Fibroblast of pulmonary artery (primary cell): ENCODE data around the gene MLH1.

Experiments used
- DNase-seq: peaks from one replicate; pipeline ENCODE4 v3.0.0-alpha.2; 2010; ENCODE audit warnings: low read depth
- H3K4me3 ChIP-seq: replicated peaks from 2 replicates; pipeline ENCODE4 v1.5.1; 2011; ENCODE audit warnings: low read depth, mild to moderate bottlenecking, control low read depth, low read length, moderate library complexity
- TF ChIP-seq, protein P1 (sequence below): IDR thresholded peaks from 2 replicates; pipeline ENCODE4 v1.5.1; 2011; ENCODE audit warnings: mild to moderate bottlenecking, control low read depth, low read length, inconsistent platforms; ENCODE audit errors: missing control alignments

MLH1 gene

DNA sequence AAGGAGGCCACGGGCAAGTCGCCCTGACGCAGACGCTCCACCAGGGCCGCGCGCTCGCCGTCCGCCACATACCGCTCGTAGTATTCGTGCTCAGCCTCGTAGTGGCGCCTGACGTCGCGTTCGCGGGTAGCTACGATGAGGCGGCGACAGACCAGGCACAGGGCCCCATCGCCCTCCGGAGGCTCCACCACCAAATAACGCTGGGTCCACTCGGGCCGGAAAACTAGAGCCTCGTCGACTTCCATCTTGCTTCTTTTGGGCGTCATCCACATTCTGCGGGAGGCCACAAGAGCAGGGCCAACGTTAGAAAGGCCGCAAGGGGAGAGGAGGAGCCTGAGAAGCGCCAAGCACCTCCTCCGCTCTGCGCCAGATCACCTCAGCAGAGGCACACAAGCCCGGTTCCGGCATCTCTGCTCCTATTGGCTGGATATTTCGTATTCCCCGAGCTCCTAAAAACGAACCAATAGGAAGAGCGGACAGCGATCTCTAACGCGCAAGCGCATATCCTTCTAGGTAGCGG, 452 bp upstream of the MLH1 start, which contains the start of gene EPM2AIP1:
Gene EPM2AIP1 (minus strand): TSS at position 326 of the 520 bp plus-strand sequence. CDS start 54 bp downstream, at position 272.
- H3K4me3 ChIP-seq, result peak within 1 kb of the TSS; percentile 90
- no peak for DNase-seq
- TF ChIP-seq, protein P1, sequence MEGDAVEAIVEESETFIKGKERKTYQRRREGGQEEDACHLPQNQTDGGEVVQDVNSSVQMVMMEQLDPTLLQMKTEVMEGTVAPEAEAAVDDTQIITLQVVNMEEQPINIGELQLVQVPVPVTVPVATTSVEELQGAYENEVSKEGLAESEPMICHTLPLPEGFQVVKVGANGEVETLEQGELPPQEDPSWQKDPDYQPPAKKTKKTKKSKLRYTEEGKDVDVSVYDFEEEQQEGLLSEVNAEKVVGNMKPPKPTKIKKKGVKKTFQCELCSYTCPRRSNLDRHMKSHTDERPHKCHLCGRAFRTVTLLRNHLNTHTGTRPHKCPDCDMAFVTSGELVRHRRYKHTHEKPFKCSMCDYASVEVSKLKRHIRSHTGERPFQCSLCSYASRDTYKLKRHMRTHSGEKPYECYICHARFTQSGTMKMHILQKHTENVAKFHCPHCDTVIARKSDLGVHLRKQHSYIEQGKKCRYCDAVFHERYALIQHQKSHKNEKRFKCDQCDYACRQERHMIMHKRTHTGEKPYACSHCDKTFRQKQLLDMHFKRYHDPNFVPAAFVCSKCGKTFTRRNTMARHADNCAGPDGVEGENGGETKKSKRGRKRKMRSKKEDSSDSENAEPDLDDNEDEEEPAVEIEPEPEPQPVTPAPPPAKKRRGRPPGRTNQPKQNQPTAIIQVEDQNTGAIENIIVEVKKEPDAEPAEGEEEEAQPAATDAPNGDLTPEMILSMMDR, result peak; percentile 6

DNA sequence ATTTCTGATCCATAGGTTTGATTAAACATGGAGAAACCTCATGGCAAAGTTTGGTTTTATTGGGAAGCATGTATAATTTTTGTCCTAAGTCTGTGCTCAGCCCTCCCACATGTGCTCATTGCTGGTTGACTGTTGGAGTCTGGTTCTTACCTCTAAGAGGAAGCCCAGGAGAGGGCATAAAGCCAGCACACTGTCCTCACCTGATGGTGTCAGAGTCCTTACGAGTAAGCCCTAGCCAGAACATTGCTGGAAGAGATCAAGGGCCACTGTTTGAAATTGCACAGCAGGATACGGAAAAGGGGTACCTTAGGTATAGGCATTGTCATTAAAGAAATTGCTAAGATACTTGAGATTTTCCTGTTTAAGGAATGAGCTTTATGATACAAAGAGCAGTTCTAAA, 21.3 kb downstream of the MLH1 start:
- no peak overlapping the region for H3K4me3 ChIP-seq
- TF ChIP-seq, protein P1, result no peak
- no peak for DNase-seq

DNA sequence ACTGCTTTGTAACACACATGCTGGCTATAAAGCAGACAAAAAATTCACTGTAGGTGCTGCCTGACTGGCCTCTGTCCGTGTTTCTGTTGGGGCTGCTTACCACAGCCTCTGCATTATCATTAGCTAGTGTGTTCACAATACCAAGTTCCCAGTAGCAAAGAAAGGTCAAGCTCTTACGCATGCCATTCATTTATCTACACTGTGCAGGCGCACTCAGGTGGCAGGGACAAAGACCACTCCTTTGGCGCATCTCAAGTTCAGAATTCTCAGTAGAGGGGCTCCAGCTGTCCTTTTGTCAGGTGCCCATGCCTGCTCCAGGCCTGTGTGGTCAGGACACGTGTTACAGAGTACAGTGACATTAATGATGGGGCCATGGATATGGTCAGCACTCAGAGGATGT, 22.3 kb downstream of the MLH1 start:
- no peak overlapping the region for H3K4me3 ChIP-seq
- no peak for DNase-seq
- TF ChIP-seq, protein P1, result no peak

DNA sequence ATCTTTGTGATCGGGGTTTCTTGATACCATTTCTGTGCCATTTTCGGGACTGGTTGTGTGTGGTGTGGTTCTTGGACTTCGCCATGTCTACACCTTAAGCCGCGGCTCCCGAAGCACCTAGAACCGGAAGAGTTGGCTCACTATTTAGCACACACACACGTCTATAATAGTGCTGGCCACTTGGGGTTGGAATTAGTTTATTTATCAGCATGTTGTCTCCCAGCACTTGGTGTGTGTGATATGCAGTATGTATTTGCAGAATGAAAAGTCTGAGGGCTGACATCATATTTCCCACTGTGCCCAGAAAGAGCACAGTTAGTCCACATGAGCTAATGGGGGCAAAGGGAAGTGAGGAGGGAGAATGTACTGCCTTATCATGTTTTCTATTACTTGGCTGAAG, 23.6 kb downstream of the MLH1 start:
- H3K4me3 ChIP-seq, result no peak overlapping the region
- no peak for DNase-seq
- TF ChIP-seq, protein P1, result no peak

DNA sequence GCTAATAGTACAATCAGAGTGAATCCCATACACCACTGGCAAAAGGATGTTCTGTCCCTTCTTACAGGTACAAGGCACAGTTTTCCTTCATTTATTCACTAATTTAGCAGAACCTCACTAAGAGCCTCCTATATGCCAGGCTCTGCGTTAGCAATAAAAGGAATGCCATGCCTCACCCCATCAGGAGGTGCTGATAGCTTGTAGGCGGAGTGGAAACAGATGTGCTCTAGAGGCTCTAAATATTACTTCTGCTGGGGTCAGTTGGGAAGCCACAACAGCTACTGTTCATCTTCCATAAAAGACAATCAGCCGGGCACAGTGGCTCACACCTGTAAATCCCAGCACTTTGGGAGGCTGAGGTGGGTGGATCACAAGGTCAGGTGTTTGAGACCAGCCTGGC, 24.4 kb downstream of the MLH1 start:
- TF ChIP-seq, protein P1, result no peak
- no peak overlapping the region for H3K4me3 ChIP-seq
- no peak for DNase-seq

DNA sequence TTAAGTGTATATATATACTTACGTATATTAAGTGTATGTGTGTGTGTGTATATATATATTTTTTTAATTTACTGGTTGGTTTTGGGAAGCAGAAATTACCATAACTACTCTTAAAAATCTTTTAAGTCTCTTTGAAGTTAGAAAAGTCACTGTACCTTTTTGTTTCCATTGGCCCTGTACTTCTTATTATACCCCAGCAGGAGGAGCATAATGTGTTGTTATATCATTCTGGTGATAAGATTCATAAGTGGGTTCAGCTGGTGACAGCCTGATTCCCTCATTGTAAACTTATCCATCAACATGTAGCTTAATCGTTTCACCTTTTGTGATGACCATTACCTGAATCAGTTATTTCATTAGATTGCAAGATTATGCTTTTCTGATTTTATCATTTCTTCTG, 30.8 kb downstream of the MLH1 start:
- no peak overlapping the region for H3K4me3 ChIP-seq
- TF ChIP-seq, protein P1, result peak; percentile 42
- DNase-seq, result peak; percentile 34

DNA sequence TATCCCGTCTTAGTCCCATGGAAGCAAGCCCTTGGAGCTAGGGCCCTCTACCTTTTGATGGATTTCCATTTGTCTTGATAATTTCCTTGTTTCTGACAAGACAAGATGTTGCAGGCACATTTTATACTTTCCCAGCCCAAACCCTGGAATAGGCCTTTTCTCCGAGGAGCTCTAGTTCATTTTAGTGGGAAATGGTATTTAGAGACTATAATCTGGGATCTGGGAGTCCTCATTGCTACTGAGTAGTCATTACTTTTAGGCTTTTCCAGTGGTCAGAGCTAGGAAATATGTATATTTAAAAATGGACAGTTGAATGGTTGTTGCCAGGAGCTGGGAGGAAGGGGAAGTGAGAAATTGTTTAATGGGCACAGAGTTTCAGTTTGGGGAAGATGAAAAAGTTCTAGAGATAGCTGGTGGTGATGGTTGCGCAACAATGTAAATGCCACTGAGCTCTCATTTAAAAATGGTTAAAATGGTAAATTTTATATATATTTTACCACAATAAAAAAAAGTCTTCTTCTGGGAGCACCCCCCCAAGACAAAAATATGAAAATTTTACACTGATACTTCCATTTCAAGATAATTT, 31.6 kb downstream of the MLH1 start:
- TF ChIP-seq, protein P1, result no peak
- no peak for DNase-seq

More for the DNA sequence above, 31.6 kb downstream of the MLH1 start:
- H3K4me3 ChIP-seq, result no peak overlapping the region
